Panc1 (cell line): Measurements from ENCODE around the gene CLSTN3. TPM values are rescaled to one million over a fixed set of nuclear protein-coding genes. Genes with fewer than 3 reads are reported as not detected.

Experiments
- ATAC-seq: fragments of 200-7000 bp; cut with Tn5 transposase; 2 replicates; pipeline ENCODE4 v1.9.1; 2020; ENCODE audit warnings: mild to moderate bottlenecking, moderate library complexity
- BruUV-seq: library from RNA; stranded (reverse); fragments of 400-500 nt; replicated peaks from 2 replicates; lab custom pipeline; 2021; lab: Mats Ljungman, UMichigan
- CTCF ChIA-PET: fragments of 300-600 bp; sonication (Branson Sonifier 250); formaldehyde crosslinking; loops from one replicate; lab custom pipeline; 2022; ENCODE audit warnings: antibody characterized with exemption; lab: Charles Lee
- POLR2A ChIA-PET: fragments of 300-600 bp; sonication (Branson Sonifier 250); formaldehyde crosslinking; loops from one replicate; lab custom pipeline; 2022; ENCODE audit warnings: antibody characterized with exemption; lab: Charles Lee
- DNase-seq: peaks from one replicate; pipeline ENCODE4 v3.0.0-alpha.2; 2010; ENCODE audit warnings: low read depth, low spot score
- H3K27ac ChIP-seq: 2 replicates; pipeline ENCODE4 v1.5.1; 2011; ENCODE audit warnings: mild to moderate bottlenecking, low read length, inconsistent platforms
- H3K27me3 ChIP-seq: fragments of 200-500 bp; sonication (Bioruptor generic); 2 replicates; pipeline ENCODE4 v1.6.0; 2014; ENCODE audit warnings: low read length, inconsistent platforms; ENCODE audit not compliant: control insufficient read depth, insufficient read depth
- H3K36me3 ChIP-seq: fragments of 200-500 bp; sonication (Bioruptor generic); 2 replicates; pipeline ENCODE4 v1.5.1; 2014; ENCODE audit warnings: inconsistent platforms, mild to moderate bottlenecking, low read length, moderate library complexity; ENCODE audit not compliant: control insufficient read depth, insufficient read depth
- H3K4me1 ChIP-seq: 2 replicates; pipeline ENCODE4 v1.5.1; 2011; ENCODE audit warnings: inconsistent platforms, mild to moderate bottlenecking, low read length, moderate library complexity; ENCODE audit not compliant: control insufficient read depth, insufficient read depth
- H3K4me3 ChIP-seq, 2 experiments: 2 replicates each; pipeline ENCODE4 v1.5.1; 2011 to 2012; ENCODE audit warnings: low read depth in 2 of 2, low read length in 2 of 2, mild to moderate bottlenecking in 2 of 2, inconsistent platforms in 1 of 2, moderate library complexity in 1 of 2
- H3K9me3 ChIP-seq: fragments of 200-500 bp; sonication (Bioruptor generic); 2 replicates; pipeline ENCODE4 v1.5.1; 2014; ENCODE audit warnings: low read depth, mild to moderate bottlenecking, inconsistent platforms, low read length, moderate library complexity; ENCODE audit not compliant: control insufficient read depth, insufficient read depth
- CTCF ChIP-seq: fragments of 450-650 bp; IDR thresholded peaks from 2 replicates; pipeline ENCODE4 v1.5.1; 2017; ENCODE audit warnings: mild to moderate bottlenecking
- POLR2AphosphoS5 ChIP-seq: IDR thresholded peaks from 2 replicates; pipeline ENCODE4 v1.6.1; 2012; ENCODE audit warnings: mild to moderate bottlenecking, low read depth, low read length, moderate library complexity
- REST ChIP-seq, 2 experiments: IDR thresholded peaks; 2 replicates each; pipeline ENCODE4 v1.6.1; 2011 to 2012; ENCODE audit warnings: low read depth in 2 of 2, control low read depth in 1 of 2, low read length in 1 of 2, mild to moderate bottlenecking in 1 of 2, moderate library complexity in 1 of 2; ENCODE audit not compliant: insufficient read depth in 1 of 2
- SIN3A ChIP-seq: IDR thresholded peaks from 2 replicates; pipeline ENCODE4 v1.6.1; 2012; ENCODE audit warnings: low read depth, mild to moderate bottlenecking, low read length, moderate library complexity, borderline replicate concordance; ENCODE audit not compliant: insufficient read depth
- TCF7L2 ChIP-seq: IDR thresholded peaks from 2 replicates; pipeline ENCODE4 v1.6.1; 2011; ENCODE audit warnings: mild to moderate bottlenecking, low read depth, low read length, inconsistent platforms
- in situ Hi-C: cut with HindIII; loops from 2 replicates; pipeline ENCODE4 v1.10.0; 2016; ENCODE audit warnings: low sequenced_read_pairs, low pct_unique_long_range_greater_than_20kb
- intact Hi-C: fragments of 100-400 bp; cut with micrococcal nuclease; formaldehyde crosslinking; loops from one replicate; pipeline ENCODE4 v1.10.0; 2022; ENCODE audit not compliant: unreplicated experiment
- total RNA-seq: library from RNA; stranded (reverse); gene quantifications from one replicate; pipeline ENCODE4 v1.2.1, GENCODE V29; 2021; ENCODE audit not compliant: unreplicated experiment

Gene CLSTN3
- total RNA-seq, 1 experiment from 2014 or later: 5.9 TPM

GRCh38 chr12:7127916-7128626 lies 2.1 kb upstream of the CLSTN3 start:
- no TSS peak for BruUV-seq
- no peaks in the 10 kb centered on the region for H3K4me1 ChIP-seq
- no peak overlapping the region for H3K4me3 ChIP-seq
- DNase-seq: no peak
- CTCF ChIA-PET: no interaction called here
- no peak for TF ChIP-seq POLR2AphosphoS5
- TF ChIP-seq CTCF: no peak
- no peak for TF ChIP-seq REST (IDR thresholded peaks at IDR 0.05; ENCODE audit: insufficient read depth in 1 of 2, low read depth in 2 of 2, low read length in 1 of 2)
- no peak for TF ChIP-seq TCF7L2
- TF ChIP-seq SIN3A: no peak
- H3K9me3 ChIP-seq: no peaks in the 10 kb centered on the region
- no peaks in the 10 kb centered on the region for H3K27me3 ChIP-seq
- no peak overlapping the region for H3K27ac ChIP-seq
- intact Hi-C loops (no loop called here), in situ Hi-C loops (no loop called here)
- no peak for ATAC-seq
- POLR2A ChIA-PET: interaction anchor here (0.6 kb wide), 1 partner anchor 1022 kb away, joined by 19 read pairs; no protein-coding TSS in a partner anchor
- no peaks in the 10 kb centered on the region for H3K36me3 ChIP-seq

- in situ Hi-C loops: no loop called here
- Histone ChIP-seq H3K9me3 (no peaks in the 10 kb centered on the region), H3K27ac (no peak within 1 kb of the TSS), H3K27me3 (no peaks in the 10 kb centered on the region), H3K36me3 (no peaks in the 10 kb centered on the region), H3K4me3 (peak within 1 kb of the TSS; percentile 43 to 47), H3K4me1 (no peaks in the 10 kb centered on the region)
- BruUV-seq: no TSS peak
- no peak for ATAC-seq
- intact Hi-C loops: no loop called here
- ChIA-PET CTCF (no interaction called here), POLR2A (no interaction called here)
- no peak for TF ChIP-seq SIN3A
- no peak for TF ChIP-seq REST (IDR thresholded peaks at IDR 0.05; ENCODE audit: insufficient read depth in 1 of 2, low read depth in 2 of 2, low read length in 1 of 2)
- TF ChIP-seq POLR2AphosphoS5: no peak
- no peak for DNase-seq
Measured at GRCh38 chr12:7128681-7129286, 1.4 kb upstream of the CLSTN3 start, which contains the start of gene RBP5. RBP5 (minus strand) TSS chr12:7128889; CDS start chr12:7128775, 114 bp downstream.
